Astrocyte (in vitro differentiated cells and primary cell): ENCODE measurements around the gene LSM14B. TPM values are rescaled to one million over a fixed set of nuclear protein-coding genes. Genes with fewer than 3 reads are reported as not detected.
"Not testable (repeated sequence)": the region's sequence is repeated elsewhere in the genome, so short reads cannot be mapped to it uniquely, and the experiment has no call there.

Experiments used
- DNase-seq: peaks from one replicate; pipeline ENCODE4 v3.0.0-alpha.2; 2010; ENCODE audit warnings: low read depth
- FAIRE-seq: peaks from 2 replicates; lab custom pipeline; 2011; peaks lifted over from hg19 to GRCh38; lab: Jason Lieb, UNC
- H2AFZ ChIP-seq: 2 replicates; pipeline ENCODE4 v1.6.0; 2012; ENCODE audit warnings: low read depth, low read length, inconsistent platforms
- H3K27ac ChIP-seq: 2 replicates; pipeline ENCODE4 v1.5.1; 2011; ENCODE audit warnings: low read depth, low read length, inconsistent platforms
- H3K27me3 ChIP-seq: 2 replicates; pipeline ENCODE4 v1.6.0; 2011; ENCODE audit warnings: low read length, inconsistent platforms; ENCODE audit not compliant: insufficient read depth
- H3K36me3 ChIP-seq: 2 replicates; pipeline ENCODE4 v1.5.1; 2011; ENCODE audit warnings: low read length, inconsistent platforms; ENCODE audit not compliant: insufficient read depth
- H3K4me1 ChIP-seq: 2 replicates; pipeline ENCODE4 v1.5.1; 2011; ENCODE audit warnings: low read length, inconsistent platforms; ENCODE audit not compliant: insufficient read depth
- H3K4me2 ChIP-seq: 2 replicates; pipeline ENCODE4 v1.6.0; 2012; ENCODE audit warnings: low read length, inconsistent platforms
- H3K4me3 ChIP-seq: 2 replicates; pipeline ENCODE4 v1.5.1; 2011; ENCODE audit warnings: low read depth, mild to moderate bottlenecking, low read length, inconsistent platforms; ENCODE audit not compliant: insufficient read depth
- H3K79me2 ChIP-seq: 2 replicates; pipeline ENCODE4 v1.6.0; 2012; ENCODE audit warnings: mild to moderate bottlenecking, low read length, inconsistent platforms; ENCODE audit not compliant: insufficient read depth
- H3K9ac ChIP-seq: 2 replicates; pipeline ENCODE4 v1.6.0; 2012; ENCODE audit warnings: mild to moderate bottlenecking, low read length, inconsistent platforms
- H3K9me3 ChIP-seq: 2 replicates; pipeline ENCODE4 v1.5.1; 2012; ENCODE audit warnings: low read depth, mild to moderate bottlenecking, low read length, inconsistent platforms; ENCODE audit not compliant: insufficient read depth
- H4K20me1 ChIP-seq: 2 replicates; pipeline ENCODE4 v1.6.0; 2012; ENCODE audit warnings: low read length, inconsistent platforms; ENCODE audit not compliant: insufficient read depth
- H3K27ac Mint-ChIP-seq: one replicate; pipeline ENCODE4 v1.8.0; 2021; ENCODE audit warnings: mild to moderate bottlenecking, mixed read lengths; ENCODE audit not compliant: unreplicated experiment
- H3K27me3 Mint-ChIP-seq: one replicate; pipeline ENCODE4 v1.8.0; 2021; ENCODE audit warnings: low read depth, mixed read lengths; ENCODE audit not compliant: unreplicated experiment
- H3K36me3 Mint-ChIP-seq: one replicate; pipeline ENCODE4 v1.8.0; 2021; ENCODE audit warnings: low read depth, mixed read lengths; ENCODE audit not compliant: unreplicated experiment
- H3K4me1 Mint-ChIP-seq: one replicate; pipeline ENCODE4 v1.8.0; 2021; ENCODE audit warnings: low read depth, mixed read lengths; ENCODE audit not compliant: unreplicated experiment
- H3K4me3 Mint-ChIP-seq: one replicate; pipeline ENCODE4 v1.8.0; 2021; ENCODE audit warnings: mild to moderate bottlenecking, moderate library complexity, mixed read lengths; ENCODE audit not compliant: unreplicated experiment
- H3K9me3 Mint-ChIP-seq: one replicate; pipeline ENCODE4 v1.8.0; 2021; ENCODE audit warnings: mild to moderate bottlenecking, mixed read lengths; ENCODE audit not compliant: unreplicated experiment
- CTCF ChIP-seq: IDR thresholded peaks from 2 replicates; pipeline ENCODE4 v1.5.1; 2011; ENCODE audit warnings: low read depth, mild to moderate bottlenecking, inconsistent platforms, low read length, moderate library complexity; ENCODE audit not compliant: insufficient read depth
- EZH2 ChIP-seq: IDR thresholded peaks from 2 replicates; pipeline ENCODE4 v1.6.1; 2012; ENCODE audit warnings: mild to moderate bottlenecking, low read length, inconsistent platforms; ENCODE audit not compliant: insufficient read depth
- total RNA-seq: library from RNA; stranded (reverse); gene quantifications from 2 replicates; pipeline ENCODE4 v1.2.1, GENCODE V29; 2021

LSM14B gene
- total RNA-seq, 1 donor from 2014 or later = 27.1 TPM

DNA sequence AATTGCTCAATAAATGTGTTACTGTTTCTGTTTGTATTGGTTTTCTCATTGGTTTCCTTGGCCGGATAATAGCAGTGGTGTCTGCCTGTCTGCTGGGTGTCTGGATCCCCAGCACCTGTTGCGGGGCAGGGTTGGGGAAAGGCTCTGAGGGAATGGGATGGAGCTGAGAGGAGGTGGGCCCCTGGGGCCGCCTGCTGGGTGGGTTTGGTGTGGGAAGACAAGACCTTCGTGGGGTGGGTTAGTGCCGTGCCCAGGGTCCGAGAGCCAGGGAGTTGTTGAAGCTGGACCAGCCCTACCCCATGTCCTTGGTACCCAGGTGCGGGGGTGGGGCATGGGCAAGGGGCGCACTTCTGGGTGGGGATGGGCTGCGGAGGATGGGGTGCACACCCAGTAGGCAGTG lies 25.3 kb downstream of the LSM14B start:
- no peak for DNase-seq
- Histone ChIP-seq H3K4me1 (peaks cover 16% of the 10 kb centered on the region), H3K27ac (no peak overlapping the region), H4K20me1 (peaks cover 80% of the 10 kb centered on the region), H3K9ac (no peak overlapping the region), H3K9me3 (no peaks in the 10 kb centered on the region), H3K79me2 (peaks cover 92% of the 10 kb centered on the region), H3K4me3 (no peak overlapping the region), H3K27me3 (no peaks in the 10 kb centered on the region), H3K36me3 (no peaks in the 10 kb centered on the region), H3K4me2 (no peak overlapping the region), H2AFZ (no peak overlapping the region)
- no peak for TF ChIP-seq EZH2
- TF ChIP-seq CTCF = no peak
- Mint-ChIP-seq H3K36me3 (peaks cover 3% of the 10 kb centered on the region), H3K4me1 (peaks cover 14% of the 10 kb centered on the region), H3K4me3 (peak overlapping the region; percentile 57), H3K9me3 (no peaks in the 10 kb centered on the region), H3K27ac (no peak overlapping the region), H3K27me3 (no peaks in the 10 kb centered on the region)
- no peak for FAIRE-seq

DNA sequence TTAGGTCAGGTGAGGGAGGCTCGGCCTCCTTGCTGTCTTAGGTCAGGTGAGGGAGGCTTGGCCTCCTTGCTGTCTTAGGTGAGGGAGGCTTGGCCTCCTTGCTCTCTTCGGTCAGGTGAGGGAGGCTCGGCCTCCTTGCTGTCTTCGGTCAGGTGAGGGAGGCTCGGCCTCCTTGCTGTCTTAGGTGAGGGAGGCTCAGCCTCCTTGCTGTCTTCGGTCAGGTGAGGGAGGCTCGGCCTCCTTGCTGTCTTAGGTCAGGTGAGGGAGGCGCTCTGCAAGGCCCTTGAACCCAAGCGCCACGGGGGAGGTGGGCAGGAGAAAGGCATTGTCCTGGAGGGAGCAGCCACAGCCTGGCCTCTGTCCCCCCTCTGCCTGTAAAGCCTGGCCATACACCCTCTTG lies 26.1 kb downstream of the LSM14B start:
- Mint-ChIP-seq H3K4me1 (peaks cover 14% of the 10 kb centered on the region), H3K36me3 (peaks cover 10% of the 10 kb centered on the region)
- H3K9me3 Mint-ChIP-seq, H3K27ac ChIP-seq, H3K27me3 ChIP-seq, H3K9ac ChIP-seq, H2AFZ ChIP-seq, FAIRE-seq, H3K27ac Mint-ChIP-seq, H3K4me3 Mint-ChIP-seq, H3K9me3 ChIP-seq, H3K27me3 Mint-ChIP-seq, H3K36me3 ChIP-seq, H3K4me3 ChIP-seq, DNase-seq, H3K4me2 ChIP-seq: not testable (repeated sequence)
- Histone ChIP-seq H3K79me2 (peaks cover 94% of the 10 kb centered on the region), H4K20me1 (peaks cover 88% of the 10 kb centered on the region), H3K4me1 (peaks cover 16% of the 10 kb centered on the region)

DNA sequence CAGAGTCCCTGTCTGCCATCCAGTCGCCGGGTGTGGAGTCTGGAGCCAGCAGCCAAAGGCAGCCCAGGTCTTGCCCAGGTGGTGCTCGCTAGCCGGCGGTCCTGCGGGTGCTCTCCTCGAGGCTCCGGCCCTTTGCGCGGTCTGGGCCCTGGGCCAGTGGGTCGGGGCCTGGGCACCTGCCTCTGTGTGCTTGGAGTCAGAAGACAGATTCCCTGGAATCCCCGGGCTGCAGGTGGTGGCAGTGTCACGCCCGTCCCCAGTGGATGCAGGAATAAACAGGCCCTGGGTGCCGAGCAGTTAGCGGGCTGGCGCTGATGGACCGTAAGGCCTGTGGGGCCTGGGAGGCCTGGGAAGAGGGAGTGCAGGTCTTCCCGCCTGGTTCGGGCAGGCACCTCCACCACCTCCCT lies 26.6 kb downstream of the LSM14B start:
- H3K36me3 Mint-ChIP-seq = peaks cover 16% of the 10 kb centered on the region
- Histone ChIP-seq H3K79me2 (peaks cover 99% of the 10 kb centered on the region), H3K4me1 (peaks cover 16% of the 10 kb centered on the region), H3K36me3 (no peaks in the 10 kb centered on the region), H3K9me3 (no peaks in the 10 kb centered on the region), H3K4me3 (no peak overlapping the region), H2AFZ (no peak overlapping the region), H3K27ac (no peak overlapping the region), H4K20me1 (peaks cover 93% of the 10 kb centered on the region), H3K4me2 (no peak overlapping the region), H3K27me3 (no peaks in the 10 kb centered on the region), H3K9ac (no peak overlapping the region)
- no peak overlapping the region for H3K27ac Mint-ChIP-seq
- TF ChIP-seq EZH2 (no peak), CTCF (no peak)
- DNase-seq (no peak), FAIRE-seq (no peak)
- H3K4me1 Mint-ChIP-seq = peaks cover 14% of the 10 kb centered on the region
- no peak overlapping the region for H3K4me3 Mint-ChIP-seq
- no peaks in the 10 kb centered on the region for H3K9me3 Mint-ChIP-seq
- no peaks in the 10 kb centered on the region for H3K27me3 Mint-ChIP-seq
